ENCODE results near the gene HOTAIR.

HOTAIR gene

GRCh38 chr12:53955776-53956250 is 18.9 kb downstream of the HOTAIR start:
- no peak for DNase-seq

DNA sequence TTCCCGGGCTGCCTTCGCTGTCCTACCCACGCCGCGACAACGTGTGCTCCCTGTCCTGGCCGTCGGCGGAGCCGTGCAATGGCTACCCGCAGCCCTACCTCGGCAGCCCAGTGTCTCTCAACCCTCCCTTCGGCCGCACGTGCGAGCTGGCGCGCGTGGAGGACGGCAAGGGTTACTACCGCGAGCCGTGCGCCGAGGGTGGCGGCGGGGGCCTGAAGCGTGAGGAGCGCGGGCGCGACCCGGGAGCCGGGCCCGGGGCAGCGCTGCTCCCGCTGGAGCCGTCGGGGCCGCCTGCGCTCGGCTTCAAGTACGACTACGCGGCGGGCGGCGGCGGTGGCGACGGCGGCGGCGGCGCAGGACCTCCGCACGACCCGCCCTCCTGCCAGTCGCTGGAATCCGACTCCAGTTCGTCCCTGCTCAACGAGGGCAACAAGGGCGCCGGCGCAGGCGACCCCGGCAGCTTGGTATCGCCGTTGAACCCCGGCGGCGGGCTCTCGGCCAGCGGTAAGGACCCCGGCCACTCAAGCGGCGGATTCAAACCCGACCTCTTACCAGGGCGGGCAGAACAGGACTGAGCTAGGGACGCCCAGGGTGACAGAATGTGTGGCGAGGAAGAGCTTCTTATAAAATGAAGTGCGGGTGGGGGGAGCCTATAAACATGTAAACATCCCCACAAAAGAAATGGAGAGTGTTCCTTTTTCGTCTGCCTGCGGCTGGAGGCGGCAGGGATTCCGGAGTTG is 19.5 kb downstream of the HOTAIR start:
- no peak for DNase-seq

DNA sequence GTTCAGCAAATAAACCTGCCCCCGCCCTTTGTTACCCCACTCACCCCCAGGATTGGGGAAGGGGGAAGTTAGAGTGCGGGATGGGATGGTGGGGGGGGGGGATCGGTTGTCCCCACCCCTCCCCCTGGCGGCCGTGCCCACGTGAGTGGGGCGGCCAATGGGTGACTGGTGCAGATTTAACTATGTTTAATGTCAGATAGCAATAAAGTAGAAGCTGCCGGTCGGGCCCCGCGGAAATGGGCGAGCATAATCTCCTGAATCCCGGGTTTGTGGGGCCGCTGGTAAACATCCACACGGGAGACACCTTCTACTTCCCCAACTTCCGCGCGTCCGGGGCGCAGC is 20.1 kb downstream of the HOTAIR start, which contains the start of gene HOXC12:
Gene HOXC12, plus strand, starts transcription at position 210 of the 342 bp plus-strand sequence. Its CDS starts 27 bp downstream, at position 237.
- no peak for DNase-seq

GRCh38 chr12:53953831-53954693 is 20.7 kb downstream of the HOTAIR start:
- DNase-seq, result no peak

- no peak for DNase-seq
Measured at GRCh38 chr12:53952871-53953734, 21.7 kb downstream of the HOTAIR start.

DNA sequence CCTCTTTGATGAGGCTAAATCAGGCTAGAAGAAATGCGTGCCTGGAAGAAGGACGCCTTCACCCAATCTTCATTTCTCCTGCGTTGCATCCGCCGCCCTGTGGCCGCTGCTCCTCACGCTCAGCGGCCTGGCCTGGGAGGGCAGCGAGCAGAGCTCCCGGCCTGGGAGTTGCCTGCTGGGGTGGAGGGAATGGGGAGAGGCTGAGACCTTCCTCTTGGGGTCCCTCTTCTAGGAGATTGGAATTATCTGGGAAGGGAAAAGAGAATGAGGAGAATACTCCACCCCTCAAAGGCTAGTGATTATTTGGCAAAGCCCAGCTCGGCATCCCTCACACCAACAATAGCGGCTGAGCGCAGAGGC is 22.4 kb downstream of the HOTAIR start:
- no peak for DNase-seq

DNA sequence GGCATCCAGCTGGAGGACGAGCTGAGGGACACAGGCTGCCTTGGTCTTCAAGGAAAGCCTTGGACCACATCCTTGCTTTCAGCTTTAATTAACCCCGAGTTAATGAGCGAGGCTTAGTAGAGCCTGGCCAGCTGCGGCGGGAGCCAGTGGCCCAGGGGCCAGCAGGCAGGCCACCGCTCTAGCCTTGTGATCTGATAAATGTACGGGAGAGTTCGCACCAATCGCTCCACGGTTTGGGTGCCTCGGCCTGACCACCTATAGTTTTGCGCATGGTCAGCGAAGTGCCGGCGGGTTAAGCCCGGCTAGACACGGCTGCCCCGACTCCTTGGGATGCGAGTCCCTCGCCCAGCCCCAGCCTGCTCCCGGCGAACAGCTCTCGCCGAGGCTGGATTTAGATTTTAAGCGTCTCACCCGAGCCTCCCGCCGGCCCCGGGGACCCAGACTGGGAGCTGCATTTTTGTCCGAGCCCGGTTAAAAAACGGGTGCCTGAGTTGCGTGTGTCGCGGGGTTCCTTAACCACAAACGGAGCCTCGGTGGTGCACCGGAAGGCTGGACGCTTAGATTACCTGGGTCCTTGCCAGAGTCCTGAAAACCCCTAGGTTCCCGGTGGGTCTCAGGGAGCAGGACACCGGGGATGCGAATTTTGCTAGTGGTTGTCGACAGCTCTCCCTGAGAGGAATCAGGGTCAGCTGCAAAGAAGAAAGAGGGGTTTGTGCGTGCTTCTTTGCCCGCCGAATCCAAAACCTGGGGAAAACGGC is 23.0 kb downstream of the HOTAIR start:
- no peak for DNase-seq

DNA sequence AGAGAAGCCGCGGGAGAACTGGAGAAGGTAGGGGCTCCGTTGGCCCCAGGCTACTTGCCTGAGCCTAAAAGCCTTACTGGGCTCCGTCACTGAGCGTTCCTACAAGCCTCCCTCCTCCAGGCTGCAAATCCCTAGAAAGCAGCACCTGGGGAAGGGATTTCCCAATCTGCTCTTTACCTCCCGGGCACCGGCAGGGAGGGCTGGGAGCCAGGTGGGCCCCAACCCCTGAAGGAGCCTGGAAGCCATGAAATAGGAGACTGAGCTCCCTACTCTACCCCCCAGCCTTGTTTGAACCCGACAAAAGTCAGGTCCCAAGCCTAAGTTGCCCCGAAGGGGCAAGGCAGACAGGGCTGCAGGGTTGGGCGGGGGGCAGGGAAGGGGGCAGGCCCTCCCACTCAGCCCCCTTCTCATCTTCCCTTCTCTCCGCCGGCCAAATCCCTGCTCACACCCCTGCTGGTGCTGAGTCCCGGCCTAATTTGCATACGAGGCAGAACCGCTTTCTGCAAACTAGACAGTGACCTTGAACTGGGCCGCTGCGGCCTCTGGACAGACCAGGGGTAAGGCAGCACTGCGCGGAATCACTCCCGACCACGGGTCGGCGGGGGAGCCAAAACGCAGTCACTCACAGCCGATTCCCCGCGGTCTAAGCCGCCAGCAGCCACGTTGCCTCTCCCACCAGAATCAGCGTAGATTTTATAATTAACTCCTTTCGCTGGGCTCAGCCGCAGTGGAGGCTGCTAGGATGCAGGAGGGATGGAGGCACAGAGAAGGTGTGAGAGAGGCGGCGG is 23.8 kb downstream of the HOTAIR start:
- no peak for DNase-seq

DNA sequence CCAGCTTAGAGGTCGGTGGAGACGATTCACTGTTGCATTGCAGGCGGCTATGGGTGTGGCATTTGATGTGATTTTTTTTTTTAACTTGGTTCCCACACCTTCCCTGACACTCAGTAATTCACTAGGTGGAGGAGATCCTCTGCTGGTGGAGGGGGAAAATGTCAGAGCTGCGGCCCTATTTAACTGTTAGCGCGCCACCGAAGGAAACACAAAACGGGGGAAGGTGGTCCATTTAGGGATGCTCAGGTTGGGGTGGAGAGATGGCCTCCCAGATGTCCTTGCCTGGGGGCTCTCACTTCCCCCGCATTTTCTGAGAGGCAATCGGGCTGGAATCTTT is 24.3 kb downstream of the HOTAIR start:
- DNase-seq, result no peak

- DNase-seq, result no peak
Measured at GRCh38 chr12:53949631-53950436, 24.9 kb downstream of the HOTAIR start.

GRCh38 chr12:53948650-53949593 is 25.8 kb downstream of the HOTAIR start:
- no peak for DNase-seq

- DNase-seq, result no peak
Measured at GRCh38 chr12:53947743-53948142, 27.0 kb downstream of the HOTAIR start.

DNA sequence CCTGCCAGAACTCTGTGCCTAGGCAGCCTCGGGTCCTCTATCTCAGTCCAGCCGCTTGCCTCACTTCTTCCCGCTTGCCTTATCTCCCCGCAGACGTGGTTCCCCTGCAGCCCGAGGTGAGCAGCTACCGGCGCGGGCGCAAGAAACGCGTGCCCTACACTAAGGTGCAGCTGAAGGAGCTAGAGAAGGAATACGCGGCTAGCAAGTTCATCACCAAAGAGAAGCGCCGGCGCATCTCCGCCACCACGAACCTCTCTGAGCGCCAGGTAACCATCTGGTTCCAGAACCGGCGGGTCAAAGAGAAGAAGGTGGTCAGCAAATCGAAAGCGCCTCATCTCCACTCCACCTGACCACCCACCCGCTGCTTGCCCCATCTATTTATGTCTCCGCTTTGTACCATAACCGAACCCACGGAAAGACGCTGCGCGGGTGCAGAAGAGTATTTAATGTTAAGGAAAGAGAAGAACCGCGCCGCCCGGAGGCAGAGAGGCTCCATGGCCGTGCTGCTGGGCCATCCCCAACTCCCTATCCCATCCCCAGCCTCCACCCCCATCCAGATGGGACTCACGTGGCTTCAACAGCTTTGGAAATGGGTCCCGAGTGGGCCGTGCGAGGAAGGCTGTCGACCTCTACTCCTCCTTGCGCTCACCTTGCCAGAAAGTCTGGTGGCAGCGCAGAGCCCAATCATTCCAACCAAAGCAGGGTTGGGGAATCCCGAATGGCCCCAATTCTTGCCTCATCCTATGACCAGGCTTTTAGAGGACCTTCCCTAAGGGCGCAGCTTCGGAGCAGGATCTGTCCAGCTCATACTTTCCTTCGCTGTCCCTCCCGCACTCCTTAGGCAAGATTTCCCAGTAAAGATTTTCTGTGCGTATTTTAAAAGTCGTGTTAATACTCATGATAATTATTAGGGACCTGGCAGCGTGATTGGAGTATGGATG is 29.6 kb downstream of the HOTAIR start:
- no peak for DNase-seq

- no peak for DNase-seq
Measured at GRCh38 chr12:53944209-53944608, 30.5 kb downstream of the HOTAIR start.

- no peak for DNase-seq
Measured at GRCh38 chr12:53942467-53942997, 32.2 kb downstream of the HOTAIR start.

- DNase-seq, result no peak
Measured at GRCh38 chr12:53941750-53942149, 33.0 kb downstream of the HOTAIR start.

GRCh38 chr12:53941187-53941586 is 33.6 kb downstream of the HOTAIR start:
- no peak for DNase-seq

DNA sequence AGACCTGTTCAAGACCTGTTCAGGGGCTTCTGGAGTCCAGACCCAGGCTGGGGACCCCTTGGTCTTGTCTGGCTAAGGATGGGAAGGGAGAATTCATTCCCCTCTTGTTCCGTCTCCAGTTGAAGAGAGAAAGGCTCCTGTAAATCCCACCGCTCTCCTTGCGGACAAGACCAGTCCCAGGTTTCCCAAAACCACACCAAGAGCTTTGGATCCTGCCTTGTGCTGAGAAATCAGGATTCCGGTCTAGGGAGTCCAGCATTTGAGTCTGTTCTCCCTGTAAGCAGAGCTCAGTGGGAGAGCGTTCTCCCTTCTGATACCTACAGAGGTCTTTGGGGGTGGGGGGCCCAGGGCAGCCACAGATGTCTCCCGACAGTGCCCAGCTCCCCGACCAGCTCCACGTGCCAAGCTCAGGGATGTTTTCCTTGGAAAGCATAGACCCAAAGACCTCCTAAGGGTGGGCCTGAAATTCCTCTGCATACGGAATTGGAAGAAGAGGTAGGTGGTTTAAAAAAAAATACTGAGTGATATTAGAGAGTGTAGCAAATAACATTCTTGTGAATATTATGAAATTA is 34.2 kb downstream of the HOTAIR start:
- no peak for DNase-seq

Data from CD4-positive, alpha-beta T cell treated with Interleukin-4 for 4 hours (primary cell).